ENCODE results near the gene PLB1.
"Not testable (repeated sequence)": the region's sequence is repeated elsewhere in the genome, so short reads cannot be mapped to it uniquely, and the experiment has no call there.

The PLB1 gene

GRCh38 chr2:28648671-28649395 lies 153.0 kb downstream of the PLB1 start:
- peak; percentile 40 for DNase-seq (ENCODE audit: low spot score)

GRCh38 chr2:28649481-28650265 lies 153.8 kb downstream of the PLB1 start:
- peak; percentile 98 for DNase-seq (ENCODE audit: low spot score)

DNA sequence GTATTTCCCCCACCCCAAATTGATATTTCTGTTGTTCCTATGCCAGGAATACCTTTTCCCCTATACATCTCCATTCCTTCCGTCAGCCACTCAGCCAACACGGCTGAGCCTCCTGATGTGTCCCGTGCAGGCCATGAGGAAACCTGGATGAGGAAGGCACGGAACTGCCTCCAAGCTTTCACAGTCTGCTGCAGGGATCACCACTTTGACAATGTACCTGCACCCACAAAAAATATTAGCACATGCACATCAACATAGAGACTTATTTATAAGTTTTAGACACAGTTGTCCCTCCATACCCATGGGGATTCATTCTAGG lies 154.4 kb downstream of the PLB1 start:
- DNase-seq (ENCODE audit: low spot score) = no peak

DNA sequence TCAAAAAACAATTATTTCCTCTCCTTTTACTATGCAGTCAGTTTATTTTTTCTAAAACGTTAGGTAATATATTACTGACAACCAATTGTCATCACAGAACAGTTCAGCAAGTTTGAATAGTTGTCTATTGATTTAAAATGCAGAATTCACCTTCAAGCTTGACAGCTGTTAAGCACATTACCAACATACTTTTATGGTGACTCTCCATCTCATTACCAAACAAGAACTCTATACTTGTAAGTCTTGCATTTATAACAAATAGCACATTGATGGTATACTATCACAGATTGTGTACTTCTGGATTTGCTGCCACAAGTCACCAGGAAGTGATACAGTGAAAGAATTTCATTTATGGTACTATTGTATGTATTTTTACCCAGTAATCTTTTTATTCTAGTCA lies 156.4 kb downstream of the PLB1 start:
- DNase-seq (ENCODE audit: low spot score) = peak; percentile 58

DNA sequence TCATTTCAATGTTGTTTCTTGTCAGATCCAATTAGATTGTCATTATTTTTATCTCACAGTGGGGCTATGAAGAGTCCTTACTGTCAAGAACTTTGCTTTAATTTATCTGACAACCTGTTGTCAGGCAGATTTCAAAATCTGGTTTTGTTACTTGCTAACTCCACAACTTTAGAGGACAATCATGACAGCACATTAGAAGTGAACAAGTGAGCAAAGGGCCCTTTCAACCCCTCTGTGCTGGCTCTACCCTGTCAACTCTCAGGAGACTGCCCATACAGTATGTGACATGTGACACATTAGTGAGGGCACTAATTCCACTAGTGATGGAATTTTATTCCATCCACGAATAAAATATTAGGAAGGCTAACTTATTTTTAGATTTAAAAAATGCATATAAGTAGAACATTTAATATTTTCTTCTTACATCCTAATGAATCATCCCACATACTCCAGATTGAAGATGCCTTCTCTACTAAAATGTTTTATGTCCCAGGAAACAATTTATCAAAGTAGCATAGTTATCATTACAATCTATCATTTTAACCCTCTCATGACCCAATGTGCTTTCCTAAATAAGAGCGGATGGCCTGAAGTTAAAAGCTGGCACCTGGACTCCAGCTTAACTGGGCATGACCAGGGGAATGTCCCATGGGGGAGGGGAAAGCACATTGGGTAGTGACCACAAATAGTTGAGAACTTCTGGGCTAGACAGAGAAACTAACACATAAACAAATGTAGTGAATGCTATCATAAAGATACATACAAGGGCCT lies 158.2 kb downstream of the PLB1 start:
- no peak for DNase-seq (ENCODE audit: low spot score)

GRCh38 chr2:28654663-28655320 lies 158.9 kb downstream of the PLB1 start:
- no peak for DNase-seq (ENCODE audit: low spot score)

DNA sequence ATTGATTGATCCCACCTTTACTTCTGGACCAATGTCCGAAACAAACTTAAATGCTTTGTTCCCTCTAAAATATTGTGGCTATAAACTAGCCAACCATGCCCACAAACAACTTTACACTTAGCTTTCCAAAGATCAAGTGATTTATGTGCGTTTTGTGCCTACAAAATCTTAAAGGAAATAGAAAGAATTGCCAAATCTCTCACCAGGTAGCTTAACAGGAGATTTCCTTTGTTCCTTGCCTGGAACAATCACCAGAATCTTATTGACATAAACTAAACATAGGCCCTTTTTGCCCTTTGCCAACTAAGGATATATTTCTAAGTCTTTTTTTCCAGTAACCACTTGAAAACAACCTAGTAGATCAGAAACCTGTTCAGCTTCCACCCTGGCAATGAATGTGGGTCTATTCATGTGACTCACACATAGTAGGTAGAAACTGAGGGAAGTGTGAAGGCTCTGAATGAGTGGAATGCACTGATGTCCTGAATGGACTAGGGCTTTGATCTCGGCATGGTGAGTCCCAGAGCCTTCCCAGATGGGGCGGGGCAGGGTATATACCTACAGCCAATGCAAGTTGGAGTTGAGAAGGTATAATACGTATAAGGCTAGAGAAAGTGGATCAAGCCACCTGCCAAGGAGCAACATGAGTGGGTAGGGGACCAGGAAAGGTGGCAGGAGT lies 161.2 kb downstream of the PLB1 start:
- peak; percentile 83 for DNase-seq (ENCODE audit: low spot score)

DNA sequence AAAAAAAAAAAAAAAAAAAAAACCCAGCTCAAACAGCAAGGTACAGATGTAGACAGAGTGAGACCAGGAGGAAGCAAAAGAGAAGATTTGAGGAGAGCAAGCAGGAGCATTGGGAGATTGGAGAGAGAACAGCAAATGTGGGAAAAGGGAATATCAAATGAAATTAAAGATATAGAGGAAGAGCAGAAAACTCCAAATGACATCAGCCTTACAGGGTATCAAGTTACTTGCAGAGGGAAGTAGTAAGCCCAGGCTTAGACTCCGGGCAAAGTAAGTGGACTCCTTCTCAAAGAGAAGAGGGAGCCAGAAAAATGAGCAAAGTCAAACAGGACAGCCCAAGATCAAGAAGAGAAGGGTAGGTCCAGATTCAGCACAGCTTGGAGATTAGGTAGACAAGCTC lies 162.5 kb downstream of the PLB1 start:
- no peak for DNase-seq (ENCODE audit: low spot score)

GRCh38 chr2:28659127-28659526 lies 163.3 kb downstream of the PLB1 start:
- DNase-seq (ENCODE audit: low spot score) = no peak

DNA sequence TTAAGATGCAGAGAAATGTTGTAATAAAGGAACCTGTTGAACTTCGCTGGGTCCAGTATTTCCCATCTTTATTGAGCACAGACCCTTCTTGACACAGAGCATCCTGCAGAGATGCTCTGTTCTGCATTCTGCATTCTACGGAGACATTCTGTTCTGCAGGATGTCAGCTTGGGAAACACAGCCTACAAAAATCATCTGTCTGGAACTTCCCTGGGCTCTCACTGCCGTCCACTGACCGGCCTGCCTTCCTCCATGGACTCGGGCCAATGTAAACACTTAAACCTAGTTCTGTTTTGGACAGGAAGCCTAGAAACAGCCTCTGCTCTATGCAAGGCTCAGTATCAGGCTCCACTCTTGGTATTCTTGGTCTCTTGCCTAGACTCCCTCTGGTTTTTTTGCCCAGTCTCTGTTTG lies 165.7 kb downstream of the PLB1 start:
- DNase-seq (ENCODE audit: low spot score) = peak; percentile 52

- peak; percentile 82 for DNase-seq (ENCODE audit: low spot score)
These were observed 166.2 kb downstream of the PLB1 start for GRCh38 chr2:28662044-28662443.

GRCh38 chr2:28662468-28663181 lies 166.8 kb downstream of the PLB1 start:
- peak; percentile 70 for DNase-seq (ENCODE audit: low spot score)

GRCh38 chr2:28663359-28663758 lies 167.5 kb downstream of the PLB1 start:
- peak; percentile 52 for DNase-seq (ENCODE audit: low spot score)

- no peak for DNase-seq (ENCODE audit: low spot score)
These were observed 168.4 kb downstream of the PLB1 start for GRCh38 chr2:28664120-28664842.

GRCh38 chr2:28665041-28665704 lies 169.3 kb downstream of the PLB1 start:
- DNase-seq (ENCODE audit: low spot score) = no peak

DNA sequence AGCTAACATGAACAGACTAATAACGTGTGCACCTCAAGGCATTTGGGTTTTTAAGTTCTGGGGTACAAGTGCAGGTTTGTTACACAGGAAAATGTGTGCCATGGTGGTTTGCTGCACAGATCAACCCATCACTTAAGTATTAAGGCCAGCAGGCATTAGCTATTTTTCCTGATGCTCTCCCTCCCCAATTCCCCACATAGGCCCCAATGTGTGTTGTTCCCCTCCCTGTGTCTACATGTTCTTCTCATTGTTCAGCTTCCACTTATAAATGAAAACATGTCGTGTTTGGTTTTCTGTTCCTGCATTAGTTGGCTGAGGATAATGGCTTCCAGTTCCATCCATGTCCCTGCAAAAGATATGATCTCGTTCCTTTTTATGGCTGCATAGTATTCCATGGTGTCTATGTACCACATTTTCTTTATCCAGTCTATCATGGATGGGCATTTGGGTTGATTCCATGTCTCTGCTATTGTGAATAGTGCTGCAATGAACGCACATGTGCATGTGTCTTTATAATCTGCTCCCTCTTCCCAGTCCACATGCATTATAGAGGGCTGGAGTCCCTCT lies 170.0 kb downstream of the PLB1 start:
- DNase-seq (ENCODE audit: low spot score) = not testable (repeated sequence)

GRCh38 chr2:28666496-28667184 lies 170.8 kb downstream of the PLB1 start:
- no peak for DNase-seq (ENCODE audit: low spot score)

DNA sequence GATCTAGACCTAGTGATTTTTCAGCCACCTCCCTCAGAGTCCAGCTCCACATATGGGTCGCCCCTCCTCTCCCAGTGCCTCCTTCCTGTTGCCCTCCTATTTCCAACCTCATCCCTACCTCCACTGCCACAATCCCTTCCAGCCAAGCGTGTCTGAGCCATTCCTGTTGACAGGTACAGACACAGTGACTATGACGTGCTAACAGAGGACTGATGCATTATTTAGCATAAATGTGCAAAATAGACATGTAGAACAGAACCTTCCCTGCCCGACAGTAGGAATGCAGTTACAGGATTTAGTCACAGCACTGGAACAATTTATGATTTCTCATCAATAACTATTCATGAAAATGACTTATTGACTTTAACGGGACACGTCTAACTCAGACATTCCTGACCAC lies 171.4 kb downstream of the PLB1 start:
- DNase-seq (ENCODE audit: low spot score) = no peak
